ENCODE measurements around the gene MFAP3L.

MFAP3L gene

DNA sequence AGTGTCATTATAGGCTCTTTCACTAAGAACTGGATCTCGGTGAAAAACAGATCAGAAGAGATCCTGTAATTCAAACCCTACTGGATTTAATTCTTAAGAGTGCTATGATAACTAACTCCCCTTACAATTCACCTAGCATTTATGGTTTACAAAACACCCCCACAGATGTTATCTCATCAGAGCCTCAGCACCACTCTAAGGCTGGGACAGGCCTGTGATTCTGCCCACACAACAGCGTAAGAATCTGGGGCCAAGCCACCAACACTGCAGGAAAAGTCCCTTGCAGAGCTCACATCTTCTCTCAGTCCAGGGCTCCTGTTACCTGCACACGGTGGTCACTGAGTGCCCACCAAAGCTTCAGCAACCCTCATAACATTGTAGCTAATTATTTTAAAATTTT lies 8.9 kb downstream of the MFAP3L start:
- Histone ChIP-seq H3K27ac (ENCODE audit: low read depth, low read length) (no peak overlapping the region), H3K4me3 (ENCODE audit: low read length) (no peak overlapping the region), H3K27me3 (ENCODE audit: insufficient read depth, low read length) (no peaks in the 10 kb centered on the region), H3K36me3 (ENCODE audit: insufficient read depth, low read length) (no peaks in the 10 kb centered on the region), H3K9me3 (ENCODE audit: insufficient read depth, low read depth, low read length) (no peaks in the 10 kb centered on the region), H3K4me1 (ENCODE audit: insufficient read depth, low read length) (no peaks in the 10 kb centered on the region), H3K9ac (ENCODE audit: low read depth, low read length) (no peak overlapping the region)
- 70% methylated on average over 3 of the region's 3 CpGs for WGBS

DNA sequence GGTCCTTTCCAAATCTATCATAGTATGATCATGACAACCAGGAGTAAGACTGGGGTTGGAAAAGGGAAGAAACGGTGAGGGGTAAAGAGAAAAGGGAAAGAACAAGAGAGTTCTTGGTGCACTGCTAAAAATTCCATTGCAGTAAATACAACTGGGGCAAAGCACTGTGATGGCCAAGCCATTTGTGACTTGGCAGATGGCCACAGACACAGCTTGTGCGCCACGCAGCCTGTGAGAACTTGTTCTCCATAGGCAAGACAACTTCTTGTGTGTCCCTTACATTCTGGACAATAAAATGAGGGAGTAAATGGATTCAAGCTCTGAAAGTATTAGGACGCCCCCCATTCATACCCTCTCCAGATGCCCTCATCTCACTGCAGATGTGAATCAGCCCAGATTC lies 10.9 kb downstream of the MFAP3L start:
- Histone ChIP-seq H3K4me1 (ENCODE audit: insufficient read depth, low read length) (no peaks in the 10 kb centered on the region), H3K27me3 (ENCODE audit: insufficient read depth, low read length) (no peaks in the 10 kb centered on the region), H3K9ac (ENCODE audit: low read depth, low read length) (no peak overlapping the region), H3K9me3 (ENCODE audit: insufficient read depth, low read depth, low read length) (no peaks in the 10 kb centered on the region), H3K27ac (ENCODE audit: low read depth, low read length) (no peak overlapping the region), H3K36me3 (ENCODE audit: insufficient read depth, low read length) (no peaks in the 10 kb centered on the region), H3K4me3 (ENCODE audit: low read length) (no peak overlapping the region)
- 94% methylated on average over 4 of the region's 4 CpGs for WGBS

DNA sequence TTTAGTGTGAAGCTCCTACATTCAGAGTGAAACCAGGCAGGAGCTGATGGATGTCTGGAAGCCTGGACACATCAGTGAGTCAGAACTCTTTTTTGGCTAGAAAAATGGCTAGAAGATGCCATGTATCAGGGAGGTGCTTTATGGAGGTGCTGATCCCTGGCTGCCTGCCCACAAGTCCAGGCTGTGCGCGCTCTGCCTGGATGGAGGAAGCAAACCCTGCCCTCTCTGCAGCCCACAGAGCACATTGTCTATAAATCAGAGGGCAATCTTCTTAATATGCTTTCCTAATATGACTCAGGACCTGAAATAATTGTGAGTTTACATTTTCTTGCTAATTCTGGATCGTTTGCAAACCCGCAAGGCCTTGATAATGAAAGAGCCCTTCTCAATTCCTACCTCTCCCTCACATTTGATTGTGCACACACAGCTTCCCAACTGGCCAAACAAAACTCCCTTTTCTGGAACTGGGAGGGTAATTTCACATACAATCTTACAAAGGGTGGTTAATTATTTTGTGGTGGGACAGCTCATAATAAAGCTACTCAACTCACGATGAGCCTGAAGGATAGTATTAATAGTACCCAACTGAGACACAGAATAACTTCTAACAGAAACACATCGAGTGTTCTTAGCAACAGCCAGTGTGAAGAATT lies 11.7 kb downstream of the MFAP3L start:
- WGBS = 88% methylated on average over 5 of the region's 6 CpGs

DNA sequence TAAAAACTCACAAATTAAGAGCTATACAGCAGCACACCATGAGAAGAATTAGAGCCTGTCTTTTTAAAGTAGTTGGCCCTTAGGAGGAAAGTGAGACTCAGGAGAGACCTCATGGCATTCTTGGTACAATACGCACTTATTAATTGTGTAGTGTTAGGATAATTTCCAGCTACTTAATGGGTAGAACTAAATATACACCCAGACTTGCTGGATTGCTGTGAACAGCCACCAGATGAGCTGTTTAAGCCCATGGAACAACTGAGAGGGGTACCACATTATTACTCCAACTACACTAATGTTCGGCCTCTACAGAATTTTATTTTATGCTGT lies 13.6 kb downstream of the MFAP3L start:
- Histone ChIP-seq H3K36me3 (ENCODE audit: insufficient read depth, low read length) (no peaks in the 10 kb centered on the region), H3K4me3 (ENCODE audit: low read length) (no peak overlapping the region)

More for the DNA sequence above, 11.7 kb downstream of the MFAP3L start:
- Histone ChIP-seq H3K4me3 (ENCODE audit: low read length) (no peak overlapping the region), H3K36me3 (ENCODE audit: insufficient read depth, low read length) (no peaks in the 10 kb centered on the region), H3K9ac (ENCODE audit: low read depth, low read length) (no peak overlapping the region), H3K9me3 (ENCODE audit: insufficient read depth, low read depth, low read length) (no peaks in the 10 kb centered on the region), H3K27me3 (ENCODE audit: insufficient read depth, low read length) (no peaks in the 10 kb centered on the region), H3K27ac (ENCODE audit: low read depth, low read length) (no peak overlapping the region), H3K4me1 (ENCODE audit: insufficient read depth, low read length) (no peaks in the 10 kb centered on the region)

DNA sequence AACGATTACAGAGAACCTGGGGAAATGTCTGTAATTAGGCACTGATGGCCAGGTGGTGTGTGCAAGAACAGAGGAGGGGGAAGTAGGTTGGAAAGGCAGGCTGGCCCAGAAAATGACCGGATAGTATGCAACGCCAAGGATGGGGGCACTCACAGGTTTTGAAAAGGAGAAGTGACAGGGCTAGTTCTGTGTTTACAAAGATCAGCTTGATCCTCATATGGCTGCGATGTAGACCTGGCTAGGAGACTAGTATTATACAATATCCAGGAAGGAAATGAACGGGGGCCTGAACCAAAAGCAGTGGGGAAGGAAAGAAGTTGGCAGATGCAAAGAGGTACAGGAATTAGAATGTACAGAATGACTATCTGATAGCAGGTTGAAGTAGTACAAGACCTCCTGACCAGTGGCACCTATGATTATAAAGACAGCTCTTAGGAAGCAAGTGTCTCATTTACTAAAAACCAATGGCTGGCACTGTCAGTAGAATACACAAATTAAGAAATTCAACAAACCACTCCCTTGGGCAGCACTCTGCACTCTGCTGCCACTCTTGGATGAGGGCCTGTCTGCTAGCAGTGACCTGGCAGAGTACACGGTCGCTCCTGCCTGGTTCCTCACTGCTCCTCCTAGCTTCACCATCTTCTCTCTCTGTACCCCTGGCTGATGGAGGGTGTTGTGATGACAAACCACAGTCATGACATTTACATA lies 14.1 kb downstream of the MFAP3L start:
- 81% methylated on average over 7 of the region's 7 CpGs for WGBS
- H3K9me3 ChIP-seq (ENCODE audit: insufficient read depth, low read depth, low read length) = no peaks in the 10 kb centered on the region
- no peaks in the 10 kb centered on the region for H3K36me3 ChIP-seq (ENCODE audit: insufficient read depth, low read length)
- H3K27me3 ChIP-seq (ENCODE audit: insufficient read depth, low read length) = no peaks in the 10 kb centered on the region
- no peak overlapping the region for H3K9ac ChIP-seq (ENCODE audit: low read depth, low read length)
- H3K27ac ChIP-seq (ENCODE audit: low read depth, low read length) = no peak overlapping the region
- H3K4me3 ChIP-seq (ENCODE audit: low read length) = no peak overlapping the region
- H3K4me1 ChIP-seq (ENCODE audit: insufficient read depth, low read length) = no peaks in the 10 kb centered on the region

More for the DNA sequence above, 13.6 kb downstream of the MFAP3L start:
- no peak overlapping the region for H3K9ac ChIP-seq (ENCODE audit: low read depth, low read length)
- no peaks in the 10 kb centered on the region for H3K4me1 ChIP-seq (ENCODE audit: insufficient read depth, low read length)
- WGBS = 100% methylated on average over 2 of the region's 2 CpGs
- H3K27me3 ChIP-seq (ENCODE audit: insufficient read depth, low read length) = no peaks in the 10 kb centered on the region
- no peaks in the 10 kb centered on the region for H3K9me3 ChIP-seq (ENCODE audit: insufficient read depth, low read depth, low read length)
- no peak overlapping the region for H3K27ac ChIP-seq (ENCODE audit: low read depth, low read length)

DNA sequence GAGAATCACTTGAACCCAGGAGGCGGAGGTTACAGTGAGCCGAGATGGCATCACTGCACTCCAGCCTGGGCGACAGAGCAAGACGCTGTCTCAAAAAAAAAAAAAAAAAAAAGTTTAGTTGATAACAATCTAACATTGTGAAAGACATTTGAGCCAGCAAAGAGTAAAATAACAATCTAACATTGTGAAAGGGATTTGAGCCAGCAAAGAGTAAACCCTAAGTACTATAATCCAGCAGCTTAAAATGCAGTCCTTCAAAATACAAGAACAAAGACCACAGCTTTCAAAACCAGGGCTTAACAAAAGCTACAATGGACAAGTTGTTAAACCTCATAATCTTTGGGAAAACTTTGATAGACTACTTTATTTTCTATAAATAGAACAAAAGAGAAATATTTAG lies 16.9 kb downstream of the MFAP3L start:
- Histone ChIP-seq H3K4me3 (ENCODE audit: low read length) (no peak overlapping the region), H3K4me1 (ENCODE audit: insufficient read depth, low read length) (peaks cover 10% of the 10 kb centered on the region), H3K9ac (ENCODE audit: low read depth, low read length) (no peak overlapping the region), H3K9me3 (ENCODE audit: insufficient read depth, low read depth, low read length) (no peaks in the 10 kb centered on the region), H3K27me3 (ENCODE audit: insufficient read depth, low read length) (no peaks in the 10 kb centered on the region), H3K36me3 (ENCODE audit: insufficient read depth, low read length) (no peaks in the 10 kb centered on the region), H3K27ac (ENCODE audit: low read depth, low read length) (no peak overlapping the region)
- WGBS = 96% methylated on average over 4 of the region's 4 CpGs

DNA sequence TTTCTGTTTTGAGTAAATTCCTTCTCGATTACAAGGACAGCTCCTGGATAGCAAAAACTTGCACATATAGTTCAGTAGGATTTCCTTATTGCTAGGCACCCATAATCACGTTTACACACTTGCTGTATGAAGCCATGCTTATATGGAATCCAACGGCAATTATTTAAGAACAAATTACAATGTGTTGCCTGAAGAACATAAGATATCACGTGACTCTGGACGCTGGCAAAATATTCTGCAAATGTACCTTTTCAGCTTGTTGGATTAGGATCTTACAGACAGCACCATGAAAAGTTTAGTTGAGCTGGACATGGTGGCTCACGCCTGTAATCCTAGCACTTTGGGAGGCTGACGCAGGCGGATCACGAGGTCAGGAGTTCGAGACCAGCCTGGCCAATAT lies 17.4 kb downstream of the MFAP3L start:
- Histone ChIP-seq H3K9me3 (ENCODE audit: insufficient read depth, low read depth, low read length) (no peaks in the 10 kb centered on the region), H3K9ac (ENCODE audit: low read depth, low read length) (no peak overlapping the region), H3K27ac (ENCODE audit: low read depth, low read length) (no peak overlapping the region), H3K27me3 (ENCODE audit: insufficient read depth, low read length) (no peaks in the 10 kb centered on the region), H3K36me3 (ENCODE audit: insufficient read depth, low read length) (no peaks in the 10 kb centered on the region), H3K4me1 (ENCODE audit: insufficient read depth, low read length) (peaks cover 10% of the 10 kb centered on the region), H3K4me3 (ENCODE audit: low read length) (no peak overlapping the region)
- WGBS = 96% methylated on average over 10 of the region's 10 CpGs

DNA sequence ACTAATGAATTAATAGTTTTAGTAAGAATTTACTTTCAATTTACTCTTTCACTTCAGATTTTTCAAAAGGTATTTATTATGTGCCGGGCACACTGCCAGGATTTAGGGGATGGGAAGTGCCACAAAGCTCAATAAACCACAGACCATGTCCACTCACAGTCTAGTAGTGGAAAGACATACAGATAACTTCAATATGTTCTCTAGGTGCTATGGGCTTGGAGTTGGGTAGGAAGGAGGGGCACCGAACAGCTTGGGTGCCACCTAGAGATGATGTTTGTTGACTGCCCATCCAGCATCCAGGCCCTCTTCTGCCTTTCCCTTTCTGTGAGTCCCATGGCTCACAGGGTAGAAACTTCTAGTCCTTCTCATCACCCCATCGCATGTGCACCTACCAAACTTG lies 17.8 kb downstream of the MFAP3L start:
- Histone ChIP-seq H3K36me3 (ENCODE audit: insufficient read depth, low read length) (no peaks in the 10 kb centered on the region), H3K9ac (ENCODE audit: low read depth, low read length) (no peak overlapping the region), H3K4me1 (ENCODE audit: insufficient read depth, low read length) (peaks cover 10% of the 10 kb centered on the region), H3K27ac (ENCODE audit: low read depth, low read length) (no peak overlapping the region), H3K27me3 (ENCODE audit: insufficient read depth, low read length) (no peaks in the 10 kb centered on the region), H3K9me3 (ENCODE audit: insufficient read depth, low read depth, low read length) (no peaks in the 10 kb centered on the region), H3K4me3 (ENCODE audit: low read length) (no peak overlapping the region)
- 98% methylated on average over 2 of the region's 3 CpGs for WGBS

DNA sequence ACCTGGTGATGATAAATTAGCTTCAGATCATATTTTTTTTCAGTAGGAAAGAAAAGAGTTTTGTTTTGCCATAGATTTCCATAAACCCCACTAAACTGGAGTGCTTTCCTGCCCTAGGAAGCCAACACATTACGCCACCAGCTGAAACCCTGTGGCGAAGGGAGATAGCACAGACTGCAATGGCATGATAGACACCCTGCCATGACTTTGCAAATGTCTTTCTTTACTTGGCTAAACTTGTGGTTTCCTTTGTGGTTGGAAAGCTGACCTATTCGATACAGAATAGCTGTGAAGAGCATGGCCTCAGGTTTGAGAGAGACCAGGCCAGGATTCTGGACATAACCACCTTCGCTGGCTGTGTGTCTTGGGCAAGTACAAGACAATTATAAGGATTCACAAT lies 19.1 kb downstream of the MFAP3L start:
- Histone ChIP-seq H3K36me3 (ENCODE audit: insufficient read depth, low read length) (no peaks in the 10 kb centered on the region), H3K9me3 (ENCODE audit: insufficient read depth, low read depth, low read length) (no peaks in the 10 kb centered on the region), H3K27me3 (ENCODE audit: insufficient read depth, low read length) (no peaks in the 10 kb centered on the region), H3K27ac (ENCODE audit: low read depth, low read length) (no peak overlapping the region), H3K9ac (ENCODE audit: low read depth, low read length) (no peak overlapping the region), H3K4me3 (ENCODE audit: low read length) (no peak overlapping the region), H3K4me1 (ENCODE audit: insufficient read depth, low read length) (peaks cover 10% of the 10 kb centered on the region)
- 92% methylated on average over 4 of the region's 4 CpGs for WGBS

DNA sequence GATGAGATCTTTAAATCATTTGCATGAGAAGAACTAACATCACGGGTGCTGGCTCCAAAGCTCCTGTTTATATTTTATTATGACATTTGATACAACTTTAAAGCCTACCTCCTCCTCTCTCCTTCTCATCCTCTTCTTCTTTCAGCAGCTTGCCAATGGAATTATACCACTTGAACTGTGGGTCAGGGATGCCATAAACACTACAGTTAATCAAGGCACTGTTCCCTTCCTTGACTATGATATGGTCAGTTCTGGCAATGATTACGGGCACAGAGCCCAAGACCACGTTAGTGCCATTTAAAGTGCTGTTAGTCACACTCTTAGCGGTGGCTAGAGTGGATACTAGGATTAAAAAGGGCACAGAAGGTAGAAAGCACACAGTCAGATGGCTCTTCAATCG lies 20.7 kb downstream of the MFAP3L start:
- Histone ChIP-seq H3K9ac (ENCODE audit: low read depth, low read length) (no peak overlapping the region), H3K9me3 (ENCODE audit: insufficient read depth, low read depth, low read length) (no peaks in the 10 kb centered on the region), H3K4me3 (ENCODE audit: low read length) (no peak overlapping the region), H3K4me1 (ENCODE audit: insufficient read depth, low read length) (peaks cover 17% of the 10 kb centered on the region), H3K27me3 (ENCODE audit: insufficient read depth, low read length) (no peaks in the 10 kb centered on the region), H3K27ac (ENCODE audit: low read depth, low read length) (no peak overlapping the region), H3K36me3 (ENCODE audit: insufficient read depth, low read length) (no peaks in the 10 kb centered on the region)
- WGBS = 94% methylated on average over 5 of the region's 5 CpGs

DNA sequence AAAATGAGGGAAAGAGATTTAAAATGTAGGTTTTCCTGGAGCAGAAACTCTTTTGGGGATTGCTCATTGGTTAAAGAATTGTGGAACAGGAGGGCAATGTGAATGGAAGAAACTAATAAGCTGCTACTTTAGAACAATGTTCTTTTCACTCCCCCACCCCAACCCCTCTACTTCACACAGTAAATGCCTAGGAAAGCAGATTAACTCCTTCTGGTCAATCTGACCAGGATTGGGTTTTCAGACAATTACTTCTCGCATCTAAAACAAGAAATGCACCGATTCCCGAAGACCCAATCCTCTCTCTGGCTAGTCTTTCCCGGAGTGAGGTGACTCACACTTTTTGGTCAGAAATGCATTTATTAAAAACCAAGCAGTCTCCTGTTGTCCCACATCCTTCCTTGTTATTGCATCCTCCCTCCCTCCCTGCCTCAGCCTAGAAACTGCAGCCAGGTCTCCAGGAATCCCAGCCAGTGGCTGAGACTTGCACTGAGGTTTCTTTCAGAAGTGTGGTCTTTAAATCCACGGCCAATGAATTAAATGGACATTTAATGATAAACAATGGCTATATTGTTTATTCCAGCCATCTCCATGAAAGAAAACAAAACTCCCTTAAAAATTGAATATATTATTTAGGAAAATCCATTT lies 21.4 kb downstream of the MFAP3L start:
- H3K36me3 ChIP-seq (ENCODE audit: insufficient read depth, low read length) = no peaks in the 10 kb centered on the region
- H3K27me3 ChIP-seq (ENCODE audit: insufficient read depth, low read length) = no peaks in the 10 kb centered on the region
- H3K4me3 ChIP-seq (ENCODE audit: low read length) = no peak overlapping the region
- H3K4me1 ChIP-seq (ENCODE audit: insufficient read depth, low read length) = peaks cover 17% of the 10 kb centered on the region
- H3K9me3 ChIP-seq (ENCODE audit: insufficient read depth, low read depth, low read length) = no peaks in the 10 kb centered on the region
- no peak overlapping the region for H3K9ac ChIP-seq (ENCODE audit: low read depth, low read length)
- WGBS = 87% methylated on average over 4 of the region's 5 CpGs
- no peak overlapping the region for H3K27ac ChIP-seq (ENCODE audit: low read depth, low read length)
